H9 (cell line): Measurements from ENCODE around the gene CAMP. TPM values are rescaled to one million over a fixed set of nuclear protein-coding genes. Genes with fewer than 3 reads are reported as not detected.
"Not testable (repeated sequence)": the region's sequence is repeated elsewhere in the genome, so short reads cannot be mapped to it uniquely, and the experiment has no call there.

Source experiments
- DNase-seq: peaks from one replicate; pipeline ENCODE4 v3.0.0-alpha.2; 2017
- H2AFZ ChIP-seq: one replicate; pipeline ENCODE4 v1.6.1; 2013; ENCODE audit warnings: mild to moderate bottlenecking, low read length, control low read depth, moderate library complexity
- H2AK5ac ChIP-seq: 2 replicates; pipeline ENCODE4 v1.6.1; 2013; ENCODE audit warnings: low read length, control low read depth, mixed read lengths; ENCODE audit not compliant: insufficient read length
- H2BK120ac ChIP-seq: one replicate; pipeline ENCODE4 v1.6.1; 2013; ENCODE audit warnings: low read depth, mild to moderate bottlenecking, low read length, control low read depth, inconsistent platforms; ENCODE audit not compliant: poor library complexity, severe bottlenecking
- H2BK12ac ChIP-seq: 2 replicates; pipeline ENCODE4 v1.6.1; 2013; ENCODE audit warnings: low read length, control low read depth, mixed read lengths, low read depth; ENCODE audit not compliant: insufficient read length
- H2BK15ac ChIP-seq: 2 replicates; pipeline ENCODE4 v1.6.1; 2013; ENCODE audit warnings: low read depth, low read length, control low read depth
- H2BK20ac ChIP-seq: one replicate; pipeline ENCODE4 v1.6.1; 2013; ENCODE audit warnings: low read depth, mild to moderate bottlenecking, low read length, control low read depth, inconsistent platforms; ENCODE audit not compliant: poor library complexity, severe bottlenecking
- H2BK5ac ChIP-seq: 2 replicates; pipeline ENCODE4 v1.6.1; 2013; ENCODE audit warnings: low read length, control low read depth, mixed read lengths; ENCODE audit not compliant: insufficient read length
- H3K14ac ChIP-seq: 2 replicates; pipeline ENCODE4 v1.6.1; 2013; ENCODE audit warnings: low read length, control low read depth; ENCODE audit not compliant: insufficient read depth
- H3K18ac ChIP-seq: 2 replicates; pipeline ENCODE4 v1.6.1; 2013; ENCODE audit warnings: low read depth, mild to moderate bottlenecking, mixed read lengths, low read length, control low read depth; ENCODE audit not compliant: insufficient read length
- H3K23ac ChIP-seq: 2 replicates; pipeline ENCODE4 v1.6.1; 2013; ENCODE audit warnings: low read length, control low read depth, mixed read lengths, low read depth; ENCODE audit not compliant: insufficient read length
- H3K23me2 ChIP-seq: 2 replicates; pipeline ENCODE4 v1.6.1; 2013; ENCODE audit warnings: low read depth, mild to moderate bottlenecking, mixed read lengths, low read length, control low read depth; ENCODE audit not compliant: insufficient read length, poor library complexity, severe bottlenecking
- H3K27ac ChIP-seq: 2 replicates; pipeline ENCODE4 v1.5.1; 2013; ENCODE audit warnings: low read length, control low read depth, mixed read lengths, low read depth; ENCODE audit not compliant: insufficient read length
- H3K27me3 ChIP-seq: 2 replicates; pipeline ENCODE4 v1.6.1; 2013; ENCODE audit warnings: low read length, control low read depth, inconsistent platforms; ENCODE audit not compliant: insufficient read depth
- H3K4ac ChIP-seq: 2 replicates; pipeline ENCODE4 v1.6.1; 2013; ENCODE audit warnings: low read depth, mild to moderate bottlenecking, control low read depth, inconsistent platforms, low read length, moderate library complexity
- H3K4me1 ChIP-seq: 2 replicates; pipeline ENCODE4 v1.6.1; 2013; ENCODE audit warnings: low read length, control low read depth, inconsistent platforms; ENCODE audit not compliant: insufficient read depth
- H3K4me2 ChIP-seq: 2 replicates; pipeline ENCODE4 v1.6.1; 2013; ENCODE audit warnings: low read length, control low read depth, mixed read lengths; ENCODE audit not compliant: insufficient read length, insufficient read depth
- H3K56ac ChIP-seq: 2 replicates; pipeline ENCODE4 v1.6.1; 2013; ENCODE audit warnings: low read depth, mild to moderate bottlenecking, mixed read lengths, low read length, control low read depth; ENCODE audit not compliant: insufficient read length
- H3K79me1 ChIP-seq: 2 replicates; pipeline ENCODE4 v1.6.1; 2013; ENCODE audit warnings: low read depth, mild to moderate bottlenecking, moderate library complexity, low read length, control low read depth, inconsistent platforms; ENCODE audit not compliant: insufficient read depth, poor library complexity, severe bottlenecking
- H3K79me2 ChIP-seq: 2 replicates; pipeline ENCODE4 v1.6.1; 2013; ENCODE audit warnings: low read length, control low read depth, inconsistent platforms; ENCODE audit not compliant: insufficient read depth
- H3K9ac ChIP-seq: 2 replicates; pipeline ENCODE4 v1.6.1; 2013; ENCODE audit warnings: low read length, control low read depth, mixed read lengths; ENCODE audit not compliant: insufficient read length; ENCODE audit errors: extremely low read depth
- H3K9me3 ChIP-seq: one replicate; pipeline ENCODE4 v1.6.1; 2013; ENCODE audit warnings: low read depth, low read length, inconsistent platforms; ENCODE audit not compliant: control insufficient read depth
- H3T11ph ChIP-seq: one replicate; pipeline ENCODE4 v1.6.1; 2013; ENCODE audit warnings: mild to moderate bottlenecking, low read length, control low read depth, inconsistent platforms
- H4K20me1 ChIP-seq: one replicate; pipeline ENCODE4 v1.6.1; 2013; ENCODE audit not compliant: control insufficient read depth, insufficient read length, insufficient read depth
- H4K5ac ChIP-seq: 2 replicates; pipeline ENCODE4 v1.6.1; 2013; ENCODE audit warnings: low read depth, mild to moderate bottlenecking, mixed read lengths, low read length, control low read depth; ENCODE audit not compliant: insufficient read length
- H4K8ac ChIP-seq: replicated peaks from 2 replicates; pipeline ENCODE4 v1.6.1; 2013; ENCODE audit warnings: low read length, control low read depth, mixed read lengths, low read depth; ENCODE audit not compliant: insufficient read length
- H4K91ac ChIP-seq: 2 replicates; pipeline ENCODE4 v1.6.1; 2013; ENCODE audit warnings: low read depth, mild to moderate bottlenecking, moderate library complexity, mixed read lengths, low read length, control low read depth; ENCODE audit not compliant: insufficient read length
- H3K27ac Mint-ChIP-seq, 3 experiments: 2 replicates in 2 of 3; 3 replicates in 1 of 3; pipeline ENCODE4 v1.8.0; 2020 to 2021; ENCODE audit warnings: mixed read lengths in 3 of 3, mild to moderate bottlenecking in 1 of 3, moderate library complexity in 1 of 3
- H3K27me3 Mint-ChIP-seq: 2 replicates; pipeline ENCODE4 v1.8.0; 2021; ENCODE audit warnings: low read depth, mild to moderate bottlenecking, moderate library complexity, mixed read lengths
- H3K36me3 Mint-ChIP-seq, 3 experiments: 2 replicates in 2 of 3; 3 replicates in 1 of 3; pipeline ENCODE4 v1.8.0; 2020 to 2021; ENCODE audit warnings: low read depth in 3 of 3, mixed read lengths in 3 of 3; ENCODE audit not compliant: insufficient read depth in 1 of 3
- H3K4me1 Mint-ChIP-seq, 2 experiments: 2 replicates each; pipeline ENCODE4 v1.8.0; 2020; ENCODE audit warnings: mixed read lengths in 2 of 2
- H3K4me3 Mint-ChIP-seq, 2 experiments: 2 replicates in 1 of 2; 3 replicates in 1 of 2; pipeline ENCODE4 v1.8.0; 2020 to 2021; ENCODE audit warnings: mild to moderate bottlenecking in 2 of 2, mixed read lengths in 2 of 2, moderate library complexity in 1 of 2
- H3K9me3 Mint-ChIP-seq, 2 experiments: 2 replicates in 1 of 2; 3 replicates in 1 of 2; pipeline ENCODE4 v1.8.0; 2020; ENCODE audit warnings: mild to moderate bottlenecking in 2 of 2, mixed read lengths in 2 of 2, moderate library complexity in 1 of 2
- CTCF ChIP-seq: fragments of 200-600 bp; sonication (generic); conservative IDR thresholded peaks from 3 replicates; pipeline ENCODE4 v1.8.0; 2021; ENCODE audit warnings: antibody characterized with exemption, mild to moderate bottlenecking
- WGBS: extraction: QIAGEN DNeasy Blood & Tissue Kit; methylation state at CpG from one replicate; pipeline ENCODE4 v1.1.7; 2013; ENCODE audit warnings: missing lambda C conversion rate, low lambda C conversion rate, mixed read lengths; ENCODE audit not compliant: insufficient read length; ENCODE audit errors: extremely low coverage; 5-methylcytosine and 5-hydroxymethylcytosine counted together
- total RNA-seq: library from RNA; stranded (reverse); gene quantifications from 2 replicates; pipeline ENCODE4 v1.2.1, GENCODE V29; 2021

CAMP gene
- total RNA-seq, 1 experiment from 2014 or later = not detected

- Histone ChIP-seq H3K79me1 (peaks cover 3% of the 10 kb centered on the region), H3K79me2 (no peaks in the 10 kb centered on the region), H3K23ac (no peak overlapping the region), H2BK120ac (no peak overlapping the region), H2AK5ac (no peak overlapping the region), H4K8ac (no peak overlapping the region), H4K5ac (no peak overlapping the region), H3K9ac (no peak overlapping the region), H3T11ph (no peak overlapping the region), H4K91ac (no peak overlapping the region), H3K9me3 (peaks cover 6% of the 10 kb centered on the region), H2AFZ (no peak overlapping the region), H3K56ac (no peak overlapping the region), H3K4me1 (no peaks in the 10 kb centered on the region), H4K20me1 (peaks cover 3% of the 10 kb centered on the region), H2BK15ac (no peak overlapping the region; the same call in 1 of the 2 replicates), H2BK20ac (no peak overlapping the region), H3K18ac (no peak overlapping the region), H3K27me3 (no peaks in the 10 kb centered on the region), H3K14ac (no peak overlapping the region), H2BK5ac (no peak overlapping the region), H3K27ac (no peak overlapping the region), H2BK12ac (no peak overlapping the region), H3K4me2 (no peak overlapping the region), H3K23me2 (no peaks in the 10 kb centered on the region), H3K4ac (no peak overlapping the region)
- no CpG with 5 or more reads among the region's 2 CpGs for WGBS
- Mint-ChIP-seq H3K9me3 (peaks cover 15 to 23% of the 10 kb centered on the region in 2 experiments), H3K27ac (no peak overlapping the region), H3K4me1 (peaks cover 7 to 9% of the 10 kb centered on the region in 2 experiments), H3K4me3 (no peak overlapping the region), H3K27me3 (no peaks in the 10 kb centered on the region; the same call in 1 of the 2 replicates), H3K36me3 (peaks cover 72 to 75% (median 74%) of the 10 kb centered on the region in 3 experiments)
- no peak for DNase-seq
- TF ChIP-seq CTCF = no peak
Observed at GRCh38 chr3:48270306-48270705, 47.0 kb downstream of the CAMP start.

- H3K9me3 ChIP-seq, H3K4ac ChIP-seq, H3K23ac ChIP-seq, H3K56ac ChIP-seq, H4K91ac ChIP-seq, H3K4me3 Mint-ChIP-seq, H4K5ac ChIP-seq, H3K14ac ChIP-seq, H2BK15ac ChIP-seq, H3K79me2 ChIP-seq, H2AK5ac ChIP-seq, H4K20me1 ChIP-seq, H3K4me1 ChIP-seq, H3K18ac ChIP-seq, H3K4me2 ChIP-seq, H2BK5ac ChIP-seq, DNase-seq, H2BK120ac ChIP-seq, H2AFZ ChIP-seq, H3K27me3 Mint-ChIP-seq, H2BK20ac ChIP-seq, H3T11ph ChIP-seq, H3K27me3 ChIP-seq, H3K9ac ChIP-seq, H3K23me2 ChIP-seq, H2BK12ac ChIP-seq, H3K27ac ChIP-seq, H4K8ac ChIP-seq, H3K79me1 ChIP-seq: not testable (repeated sequence)
- WGBS = no CpG with 5 or more reads among the region's 10 CpGs
- H3K4me1 Mint-ChIP-seq = peaks cover 16 to 17% of the 10 kb centered on the region in 2 experiments
- H3K27ac Mint-ChIP-seq = peak overlapping the region in 1 of 3 experiments; percentile 16; a peak in 1 of 7 replicates
- peaks cover 66 to 68% (median 66%) of the 10 kb centered on the region in 3 experiments for H3K36me3 Mint-ChIP-seq
- H3K9me3 Mint-ChIP-seq = peaks cover 15 to 23% of the 10 kb centered on the region in 2 experiments
Observed at GRCh38 chr3:48271223-48271622, 47.9 kb downstream of the CAMP start.
